EH (cell line): Measurements from ENCODE around the gene ZCWPW2.

Experiments used
- DNase-seq: peaks from one replicate; pipeline ENCODE4 v3.0.0-alpha.2; 2015; ENCODE audit warnings: low read depth

ZCWPW2 gene

DNA sequence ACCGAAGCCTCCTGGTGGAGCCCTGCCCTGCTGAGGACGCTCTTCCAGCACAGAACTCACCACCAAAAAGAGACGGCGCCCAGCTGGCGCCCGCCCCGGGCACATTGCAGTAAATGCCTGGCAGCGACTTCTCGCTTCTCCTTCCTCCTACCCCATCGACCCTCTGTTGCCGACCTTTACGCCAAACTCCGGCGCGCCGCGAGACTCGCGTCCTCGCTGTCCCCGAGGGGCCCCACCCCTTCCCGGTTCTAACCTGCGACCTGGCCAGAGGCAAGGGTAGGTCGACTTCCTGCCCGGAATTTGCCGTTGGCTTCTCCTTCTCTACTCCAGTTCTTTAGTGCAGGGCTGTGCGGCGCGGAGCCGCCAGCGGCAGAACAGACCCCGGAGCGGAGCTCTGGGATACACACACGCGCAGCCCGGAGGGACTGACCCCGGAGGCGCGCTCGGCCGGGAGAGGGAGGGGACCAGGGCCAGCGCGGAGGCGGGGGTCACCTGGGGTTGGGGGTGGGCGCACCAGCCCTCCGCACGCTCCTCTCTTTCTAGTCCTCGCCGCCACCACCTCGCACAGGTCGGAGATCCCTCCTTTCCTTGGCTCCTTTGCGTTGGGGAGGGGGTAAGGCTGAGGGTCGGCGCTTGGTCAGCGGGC lies 226.7 kb downstream of the ZCWPW2 start:
- no peak for DNase-seq
